Sigmoid colon (tissue), 4 donors: Measurements from ENCODE around the gene MON1B.

Source experiments
- EP300 ChIP-seq, 4 donors: sonication (generic); formaldehyde crosslinking; IDR thresholded peaks; one replicate each; pipeline ENCODE4 v1.6.1; 2017; ENCODE audit warnings: antibody characterized with exemption in 4 of 4
- POLR2A ChIP-seq, 2 donors: fragments of 450-650 bp; IDR thresholded peaks; one replicate each; pipeline ENCODE4 v1.6.1; 2016; ENCODE audit warnings: antibody characterized with exemption in 2 of 2, mild to moderate bottlenecking in 2 of 2, moderate library complexity in 2 of 2
- POLR2AphosphoS5 ChIP-seq, 4 donors: sonication (generic); formaldehyde crosslinking; IDR thresholded peaks; one replicate each; pipeline ENCODE4 v1.6.1; 2017; ENCODE audit warnings: antibody characterized with exemption in 4 of 4
- TF ChIP-seq, protein P1 (sequence below), 4 experiments: fragments of 450-650 bp in 3 of 4; fragments of 200-600 bp in 1 of 4; IDR thresholded peaks; one replicate each; pipeline ENCODE4 v1.5.1; 2016 to 2019; ENCODE audit warnings: antibody characterized with exemption in 4 of 4, mild to moderate bottlenecking in 3 of 4, moderate library complexity in 2 of 4

DNA sequence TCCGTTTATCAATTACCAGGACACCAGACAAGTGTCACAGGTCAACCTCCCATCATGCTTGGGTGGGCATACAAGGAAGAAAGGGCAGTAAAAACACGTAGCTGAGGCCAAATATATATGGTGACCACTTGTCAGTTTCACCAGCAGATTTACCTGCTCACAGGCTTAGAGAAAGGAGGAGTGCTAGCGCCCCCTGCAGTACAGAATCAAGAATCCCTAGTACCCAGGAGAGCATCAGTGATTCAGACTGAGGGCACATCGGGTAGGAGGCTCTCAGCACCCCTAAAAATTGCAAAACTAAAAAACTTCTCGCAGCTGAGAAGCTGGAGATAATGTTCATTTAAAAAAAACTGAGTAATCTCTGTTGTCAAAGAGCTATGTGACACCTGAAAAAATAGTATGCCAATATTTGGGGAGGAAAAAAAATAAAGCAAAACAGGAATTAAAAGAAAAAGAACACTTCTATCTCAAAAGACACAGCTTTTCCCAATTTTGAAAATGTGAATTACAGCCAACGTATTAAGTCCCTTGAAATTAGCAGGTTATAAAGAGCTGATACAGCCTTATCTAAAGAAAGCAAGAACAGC, 21.2 kb upstream of the MON1B start:
- TF ChIP-seq, protein P1, sequence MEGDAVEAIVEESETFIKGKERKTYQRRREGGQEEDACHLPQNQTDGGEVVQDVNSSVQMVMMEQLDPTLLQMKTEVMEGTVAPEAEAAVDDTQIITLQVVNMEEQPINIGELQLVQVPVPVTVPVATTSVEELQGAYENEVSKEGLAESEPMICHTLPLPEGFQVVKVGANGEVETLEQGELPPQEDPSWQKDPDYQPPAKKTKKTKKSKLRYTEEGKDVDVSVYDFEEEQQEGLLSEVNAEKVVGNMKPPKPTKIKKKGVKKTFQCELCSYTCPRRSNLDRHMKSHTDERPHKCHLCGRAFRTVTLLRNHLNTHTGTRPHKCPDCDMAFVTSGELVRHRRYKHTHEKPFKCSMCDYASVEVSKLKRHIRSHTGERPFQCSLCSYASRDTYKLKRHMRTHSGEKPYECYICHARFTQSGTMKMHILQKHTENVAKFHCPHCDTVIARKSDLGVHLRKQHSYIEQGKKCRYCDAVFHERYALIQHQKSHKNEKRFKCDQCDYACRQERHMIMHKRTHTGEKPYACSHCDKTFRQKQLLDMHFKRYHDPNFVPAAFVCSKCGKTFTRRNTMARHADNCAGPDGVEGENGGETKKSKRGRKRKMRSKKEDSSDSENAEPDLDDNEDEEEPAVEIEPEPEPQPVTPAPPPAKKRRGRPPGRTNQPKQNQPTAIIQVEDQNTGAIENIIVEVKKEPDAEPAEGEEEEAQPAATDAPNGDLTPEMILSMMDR (IDR thresholded peaks at IDR 0.05): peak in 1 of 4 experiments; percentile 15
- TF ChIP-seq POLR2A (IDR thresholded peaks at IDR 0.05) (no peak), POLR2AphosphoS5 (IDR thresholded peaks at IDR 0.05) (no peak), EP300 (IDR thresholded peaks at IDR 0.05) (no peak)
